ENCODE results near the gene MRAP2.
"Not testable (repeated sequence)": the region's sequence is repeated elsewhere in the genome, so short reads cannot be mapped to it uniquely, and the experiment has no call there.

Gene MRAP2

GRCh38 chr6:84035484-84035883 is 1.9 kb downstream of the MRAP2 start:
- DNase-seq, result no peak

- no peak for DNase-seq
These were observed 4.0 kb downstream of the MRAP2 start for GRCh38 chr6:84037425-84038089.

GRCh38 chr6:84042603-84043002 is 9.0 kb downstream of the MRAP2 start:
- no peak for DNase-seq

- no peak for DNase-seq
These were observed 10.0 kb downstream of the MRAP2 start for GRCh38 chr6:84043555-84043954.

- DNase-seq, result no peak
These were observed 13.2 kb downstream of the MRAP2 start for GRCh38 chr6:84046755-84047154.

- no peak for DNase-seq
These were observed 15.0 kb downstream of the MRAP2 start for GRCh38 chr6:84048588-84048987.

GRCh38 chr6:84050408-84050807 is 16.8 kb downstream of the MRAP2 start:
- DNase-seq, result no peak

GRCh38 chr6:84052204-84052882 is 18.8 kb downstream of the MRAP2 start:
- DNase-seq, result peak; percentile 68

- DNase-seq, result no peak
These were observed 19.3 kb downstream of the MRAP2 start for GRCh38 chr6:84052883-84053241.

GRCh38 chr6:84055647-84056046 is 22.1 kb downstream of the MRAP2 start:
- no peak for DNase-seq

GRCh38 chr6:84057908-84058307 is 24.3 kb downstream of the MRAP2 start:
- no peak for DNase-seq

- no peak for DNase-seq
These were observed 25.5 kb downstream of the MRAP2 start for GRCh38 chr6:84059082-84059481.

GRCh38 chr6:84061174-84061573 is 27.6 kb downstream of the MRAP2 start:
- no peak for DNase-seq

- DNase-seq, result no peak
These were observed 28.2 kb downstream of the MRAP2 start for GRCh38 chr6:84061613-84062398.

GRCh38 chr6:84062519-84063154 is 29.1 kb downstream of the MRAP2 start:
- no peak for DNase-seq

GRCh38 chr6:84065693-84066290 is 32.2 kb downstream of the MRAP2 start:
- no peak for DNase-seq

GRCh38 chr6:84066536-84066935 is 33.0 kb downstream of the MRAP2 start:
- DNase-seq, result no peak

GRCh38 chr6:84068873-84069272 is 35.3 kb downstream of the MRAP2 start:
- DNase-seq, result not testable (repeated sequence)

GRCh38 chr6:84072442-84072997 is 38.9 kb downstream of the MRAP2 start:
- DNase-seq, result no peak

GRCh38 chr6:84074988-84075781 is 41.6 kb downstream of the MRAP2 start:
- no peak for DNase-seq

GRCh38 chr6:84077645-84078044 is 44.1 kb downstream of the MRAP2 start:
- DNase-seq, result no peak

GRCh38 chr6:84078335-84078734 is 44.8 kb downstream of the MRAP2 start:
- DNase-seq, result no peak

Data from NCI-H1694 (cell line).